ENCODE data around the gene NCKAP5. TPM values are rescaled to one million over a fixed set of nuclear protein-coding genes. Genes with fewer than 3 reads are reported as not detected.

NCKAP5 gene
- total RNA-seq, 1 experiment from 2014 or later: not detected

GRCh38 chr2:132680544-132680943 is 887.7 kb downstream of the NCKAP5 start:
- no peak overlapping the region for H3K4me3 Mint-ChIP-seq (ENCODE audit: unreplicated experiment)
- no peaks in the 10 kb centered on the region for H3K36me3 Mint-ChIP-seq (ENCODE audit: insufficient read depth, unreplicated experiment)
- POLR2A ChIA-PET: no interaction called here
- BruUV-seq (replicated peaks): no TSS peak
- intact Hi-C loops (cut with micrococcal nuclease): no loop called here
- no peak for TF ChIP-seq CTCF (IDR thresholded peaks at IDR 0.05; ENCODE audit: unreplicated experiment)
- no peak for DNase-seq (ENCODE audit: unreplicated experiment)
- H3K9me3 Mint-ChIP-seq (ENCODE audit: unreplicated experiment): no peaks in the 10 kb centered on the region
- peaks cover 27% of the 10 kb centered on the region for H3K27me3 Mint-ChIP-seq (ENCODE audit: insufficient read depth, unreplicated experiment)
- CTCF ChIA-PET: no interaction called here
- H3K4me1 Mint-ChIP-seq (ENCODE audit: insufficient read depth, unreplicated experiment): no peaks in the 10 kb centered on the region
- H3K27ac Mint-ChIP-seq (ENCODE audit: low read depth, unreplicated experiment): no peak overlapping the region

GRCh38 chr2:132678483-132678882 is 889.8 kb downstream of the NCKAP5 start:
- Mint-ChIP-seq H3K27ac (ENCODE audit: low read depth, unreplicated experiment) (no peak overlapping the region), H3K9me3 (ENCODE audit: unreplicated experiment) (no peaks in the 10 kb centered on the region), H3K27me3 (ENCODE audit: insufficient read depth, unreplicated experiment) (peaks cover 27% of the 10 kb centered on the region), H3K4me3 (ENCODE audit: unreplicated experiment) (no peak overlapping the region), H3K36me3 (ENCODE audit: insufficient read depth, unreplicated experiment) (no peaks in the 10 kb centered on the region), H3K4me1 (ENCODE audit: insufficient read depth, unreplicated experiment) (no peaks in the 10 kb centered on the region)
- ChIA-PET CTCF (interaction anchor here (1.0 kb wide), 2 partner anchors 56 to 151 kb away, joined by 3 to 4 read pairs; no protein-coding TSS in a partner anchor), POLR2A (no interaction called here)
- DNase-seq (ENCODE audit: unreplicated experiment): no peak
- no peak for TF ChIP-seq CTCF (IDR thresholded peaks at IDR 0.05; ENCODE audit: unreplicated experiment)
- intact Hi-C loops (cut with micrococcal nuclease): loop anchor here (5.0 kb wide), 1 partner anchor 494 kb away; no protein-coding TSS in a partner anchor
- no TSS peak for BruUV-seq (replicated peaks)

GRCh38 chr2:132677661-132678060 is 890.6 kb downstream of the NCKAP5 start:
- Mint-ChIP-seq H3K27ac (ENCODE audit: low read depth, unreplicated experiment) (no peak overlapping the region), H3K4me3 (ENCODE audit: unreplicated experiment) (no peak overlapping the region), H3K36me3 (ENCODE audit: insufficient read depth, unreplicated experiment) (no peaks in the 10 kb centered on the region), H3K27me3 (ENCODE audit: insufficient read depth, unreplicated experiment) (peaks cover 27% of the 10 kb centered on the region), H3K4me1 (ENCODE audit: insufficient read depth, unreplicated experiment) (no peaks in the 10 kb centered on the region), H3K9me3 (ENCODE audit: unreplicated experiment) (no peaks in the 10 kb centered on the region)
- no TSS peak for BruUV-seq (replicated peaks)
- no peak for TF ChIP-seq CTCF (IDR thresholded peaks at IDR 0.05; ENCODE audit: unreplicated experiment)
- CTCF ChIA-PET: interaction anchor here (0.6 to 1.8 kb wide), 5 partner anchors 19 to 278 kb away, joined by 3 to 6 read pairs (median 3); no protein-coding TSS in a partner anchor
- peak; percentile 8 for DNase-seq (ENCODE audit: unreplicated experiment)
- POLR2A ChIA-PET: no interaction called here
- intact Hi-C loops (cut with micrococcal nuclease): loop anchor here (5.0 kb wide), 1 partner anchor 495 kb away; no protein-coding TSS in a partner anchor

GRCh38 chr2:132676999-132677398 is 891.3 kb downstream of the NCKAP5 start:
- intact Hi-C loops (cut with micrococcal nuclease): loop anchor here (5.0 kb wide), 1 partner anchor 495 kb away; no protein-coding TSS in a partner anchor
- Mint-ChIP-seq H3K4me3 (ENCODE audit: unreplicated experiment) (no peak overlapping the region), H3K4me1 (ENCODE audit: insufficient read depth, unreplicated experiment) (no peaks in the 10 kb centered on the region), H3K9me3 (ENCODE audit: unreplicated experiment) (no peaks in the 10 kb centered on the region), H3K27me3 (ENCODE audit: insufficient read depth, unreplicated experiment) (peaks cover 27% of the 10 kb centered on the region), H3K36me3 (ENCODE audit: insufficient read depth, unreplicated experiment) (no peaks in the 10 kb centered on the region), H3K27ac (ENCODE audit: low read depth, unreplicated experiment) (no peak overlapping the region)
- no TSS peak for BruUV-seq (replicated peaks)
- no peak for DNase-seq (ENCODE audit: unreplicated experiment)
- peak; percentile 15 for TF ChIP-seq CTCF (IDR thresholded peaks at IDR 0.05; ENCODE audit: unreplicated experiment)
- CTCF ChIA-PET: interaction anchor here (0.6 to 1.8 kb wide), 7 partner anchors 18 to 493 kb away, joined by 3 to 6 read pairs (median 3); no protein-coding TSS in a partner anchor
- POLR2A ChIA-PET: no interaction called here

Data from MCF 10A (cell line).